Hematopoietic multipotent progenitor cell (in vitro differentiated cells): ENCODE results near the gene ZNF391. TPM values are rescaled to one million over a fixed set of nuclear protein-coding genes. Genes with fewer than 3 reads are reported as not detected.
"Not testable (repeated sequence)": the region's sequence is repeated elsewhere in the genome, so short reads cannot be mapped to it uniquely, and the experiment has no call there.

Experiments
- DNase-seq, 3 donors: peaks; one replicate each; pipeline ENCODE4 v3.0.0-alpha.2; 2011 to 2015; ENCODE audit warnings: low read depth in 2 of 3, low spot score in 2 of 3
- small RNA-seq: library from RNA; depleted of rRNA; stranded (forward); fragments of <200 nt; gene quantifications from one replicate; pipeline ENCODE3, GENCODE V24; 2012
- total RNA-seq: library from RNA; depleted of rRNA; stranded (reverse); fragments of >200 nt; gene quantifications from one replicate; pipeline ENCODE4 v1.2.3, GENCODE V29; 2012

ZNF391 gene
- total RNA-seq, 1 donor, result 1.9 TPM

GRCh38 chr6:27419363-27419762, 30.8 kb downstream of the ZNF391 start:
- no peak for DNase-seq

GRCh38 chr6:27422651-27423332, 34.2 kb downstream of the ZNF391 start:
- no peak for DNase-seq

- DNase-seq, result not testable (repeated sequence)
Observed at GRCh38 chr6:27424851-27425250, 36.3 kb downstream of the ZNF391 start.

GRCh38 chr6:27426045-27426620, 37.6 kb downstream of the ZNF391 start:
- DNase-seq, result no peak

GRCh38 chr6:27428502-27428901, 39.9 kb downstream of the ZNF391 start:
- DNase-seq, result no peak

- no peak for DNase-seq
Observed at GRCh38 chr6:27428966-27429365, 40.4 kb downstream of the ZNF391 start.

GRCh38 chr6:27433714-27434113, 45.2 kb downstream of the ZNF391 start:
- DNase-seq, result no peak

GRCh38 chr6:27439371-27439770, 50.8 kb downstream of the ZNF391 start:
- DNase-seq, result no peak

GRCh38 chr6:27441001-27441400, 52.4 kb downstream of the ZNF391 start:
- DNase-seq, result no peak

GRCh38 chr6:27442932-27443331, 54.4 kb downstream of the ZNF391 start:
- no peak for DNase-seq

- DNase-seq, result no peak
Observed at GRCh38 chr6:27448456-27448855, 59.9 kb downstream of the ZNF391 start.

GRCh38 chr6:27451660-27452390, 63.3 kb downstream of the ZNF391 start:
- DNase-seq, result peak in 1 of 3 donors; percentile 20

- DNase-seq, result peak in 1 of 3 donors; percentile 53
Observed at GRCh38 chr6:27452496-27452897, 63.9 kb downstream of the ZNF391 start.

Small RNAs within 50 kb of the gene (small RNA-seq; reads per million reads assigned to genes)
- gene MCFD2P1, result not detected

Other genes with a start within 250 kb of the ZNF391 start
- not detected for gene PRSS16, start 141.1 kb upstream of the ZNF391 start, total RNA-seq
- not detected for gene POM121L2, start 76.5 kb upstream of the ZNF391 start, total RNA-seq
- gene ZNF184, start 84.3 kb downstream of the ZNF391 start, total RNA-seq, result 6.7 TPM